H7 (cell line): Measurements from ENCODE around the gene WNK1. TPM values are rescaled to one million over a fixed set of nuclear protein-coding genes. Genes with fewer than 3 reads are reported as not detected.
"Not testable (repeated sequence)": the region's sequence is repeated elsewhere in the genome, so short reads cannot be mapped to it uniquely, and the experiment has no call there.

Experiments
- DNase-seq: peaks from one replicate; pipeline ENCODE4 v3.0.0; 2012
- H3K27me3 ChIP-seq: 2 replicates; pipeline ENCODE4 v1.6.0; 2011; ENCODE audit warnings: mild to moderate bottlenecking, low read length; ENCODE audit not compliant: control insufficient read depth, insufficient read depth
- H3K36me3 ChIP-seq: replicated peaks from 2 replicates; pipeline ENCODE4 v1.5.1; 2011; ENCODE audit warnings: low read length; ENCODE audit not compliant: control insufficient read depth, insufficient read depth
- H3K4me3 ChIP-seq: 2 replicates; pipeline ENCODE4 v1.5.1; 2011; ENCODE audit warnings: low read depth, mild to moderate bottlenecking, control low read depth, low read length, moderate library complexity; ENCODE audit not compliant: insufficient read depth
- total RNA-seq: library from RNA; depleted of rRNA; stranded (reverse); fragments of >200 nt; shearing (Covaris generic); gene quantifications from 2 replicates; pipeline ENCODE4 v1.2.3, GENCODE V29; 2014

The WNK1 gene
- total RNA-seq, 1 experiment from 2014 or later: 72.7 TPM

GRCh38 chr12:754851-755562 lies 2.6 kb downstream of the WNK1 start:
- no peaks in the 10 kb centered on the region for H3K36me3 ChIP-seq
- H3K27me3 ChIP-seq: 0 out of 2 replicates have a peak, but pooled peaks cover 2% of the 10 kb centered on the region
- DNase-seq: peak; percentile 42
- H3K4me3 ChIP-seq: peak overlapping the region; percentile 86

GRCh38 chr12:759628-760027 lies 7.2 kb downstream of the WNK1 start:
- no peak overlapping the region for H3K4me3 ChIP-seq
- no peaks in the 10 kb centered on the region for H3K36me3 ChIP-seq
- no peak for DNase-seq
- no peaks in the 10 kb centered on the region for H3K27me3 ChIP-seq

DNA sequence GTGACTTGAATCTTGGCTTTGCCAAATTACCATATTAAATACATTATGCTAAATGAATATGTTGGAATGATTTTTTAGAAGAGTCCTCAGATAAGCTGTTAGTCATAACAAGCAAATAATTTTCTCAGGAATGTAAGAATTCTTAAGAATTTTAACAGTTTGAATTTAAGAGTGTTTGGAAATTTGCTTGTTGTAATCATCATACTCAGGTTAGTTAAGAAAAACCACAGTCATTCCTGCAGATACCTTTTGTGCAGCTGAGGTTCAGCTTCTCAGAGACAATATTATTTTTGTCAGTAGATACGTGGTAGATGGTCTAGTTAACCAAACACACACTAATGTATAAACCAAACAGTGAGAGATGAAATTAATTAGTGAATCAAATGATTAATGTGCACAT lies 8.9 kb downstream of the WNK1 start:
- DNase-seq: no peak
- Histone ChIP-seq H3K4me3 (no peak overlapping the region), H3K36me3 (no peaks in the 10 kb centered on the region; the same call in 1 of the 2 replicates), H3K27me3 (no peaks in the 10 kb centered on the region)

GRCh38 chr12:765840-766239 lies 13.5 kb downstream of the WNK1 start:
- Histone ChIP-seq H3K27me3 (no peaks in the 10 kb centered on the region), H3K36me3 (no peaks in the 10 kb centered on the region; the same call in 1 of the 2 replicates), H3K4me3 (no peak overlapping the region)
- no peak for DNase-seq

- Histone ChIP-seq H3K27me3 (no peaks in the 10 kb centered on the region), H3K36me3 (no peaks in the 10 kb centered on the region; the same call in 1 of the 2 replicates), H3K4me3 (no peak overlapping the region)
- no peak for DNase-seq
Observed at GRCh38 chr12:768434-768833, 16.1 kb downstream of the WNK1 start.

- Histone ChIP-seq H3K27me3 (no peaks in the 10 kb centered on the region), H3K4me3 (no peak overlapping the region), H3K36me3 (no peaks in the 10 kb centered on the region; the same call in 1 of the 2 replicates)
- no peak for DNase-seq
Observed at GRCh38 chr12:770479-770878, 18.1 kb downstream of the WNK1 start.

DNA sequence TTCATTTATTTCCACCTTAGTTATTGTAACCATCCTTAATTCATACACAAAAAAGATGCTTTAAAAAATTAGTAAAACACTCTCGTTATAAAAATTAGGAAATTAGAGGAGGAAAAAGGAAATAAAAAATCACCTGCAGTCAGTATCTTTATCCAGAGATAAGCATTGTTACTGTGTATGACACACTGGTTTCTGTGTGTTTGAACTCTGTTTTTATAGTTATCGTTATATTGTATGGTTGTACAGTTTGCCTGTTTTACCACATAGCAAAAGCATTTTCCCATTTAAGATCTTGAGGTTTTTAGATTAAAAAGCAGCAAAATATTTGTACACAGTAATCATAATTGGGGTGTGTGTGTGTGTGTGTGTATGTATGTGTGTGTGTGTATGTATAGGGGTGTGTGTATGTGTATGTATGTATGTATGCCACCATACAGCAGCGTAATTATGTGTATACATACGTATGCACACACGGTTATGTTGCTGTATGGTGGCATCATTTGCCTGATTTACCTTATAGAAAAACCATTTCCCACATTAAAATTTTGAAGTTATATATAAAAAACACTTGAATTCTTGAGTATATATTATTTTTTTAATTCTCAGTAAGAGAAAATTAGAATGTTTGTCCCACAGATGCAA lies 19.8 kb downstream of the WNK1 start:
- Histone ChIP-seq H3K4me3 (no peak overlapping the region), H3K36me3 (no peaks in the 10 kb centered on the region), H3K27me3 (no peaks in the 10 kb centered on the region)
- no peak for DNase-seq

DNA sequence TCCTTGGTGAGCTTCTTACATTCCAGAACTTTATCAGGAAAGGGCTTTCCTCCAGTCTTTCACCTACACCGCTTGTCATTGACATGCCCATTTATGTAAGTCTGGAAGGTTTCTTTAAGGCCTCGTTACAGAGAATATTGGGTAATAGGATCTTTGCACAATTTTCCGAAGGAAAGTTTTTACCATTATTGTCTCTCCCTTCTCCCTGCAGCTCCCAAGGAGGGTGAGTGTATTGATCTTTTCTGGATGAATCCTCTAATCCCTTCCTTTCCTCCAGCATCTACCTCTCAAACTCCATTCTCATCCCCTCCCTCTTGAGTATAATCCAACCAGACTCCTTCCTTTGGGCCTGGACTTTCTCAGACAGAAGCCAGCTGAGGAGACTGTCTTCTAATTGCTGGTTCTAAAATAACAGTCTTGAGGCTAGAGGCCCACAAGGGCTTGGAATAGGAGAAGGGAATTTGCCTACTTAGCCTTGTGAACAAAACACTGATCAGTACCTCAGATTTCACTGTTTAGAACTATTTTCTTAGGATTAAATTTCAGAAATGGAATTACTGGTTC lies 21.8 kb downstream of the WNK1 start:
- Histone ChIP-seq H3K4me3 (no peak overlapping the region), H3K27me3 (no peaks in the 10 kb centered on the region), H3K36me3 (no peaks in the 10 kb centered on the region)
- no peak for DNase-seq

- H3K27me3 ChIP-seq, H3K4me3 ChIP-seq, H3K36me3 ChIP-seq, DNase-seq: not testable (repeated sequence)
Observed at GRCh38 chr12:775973-776771, 23.8 kb downstream of the WNK1 start.

- not testable (repeated sequence) for H3K4me3 ChIP-seq, H3K36me3 ChIP-seq, DNase-seq, H3K27me3 ChIP-seq
Observed at GRCh38 chr12:776772-777373, 24.5 kb downstream of the WNK1 start.

DNA sequence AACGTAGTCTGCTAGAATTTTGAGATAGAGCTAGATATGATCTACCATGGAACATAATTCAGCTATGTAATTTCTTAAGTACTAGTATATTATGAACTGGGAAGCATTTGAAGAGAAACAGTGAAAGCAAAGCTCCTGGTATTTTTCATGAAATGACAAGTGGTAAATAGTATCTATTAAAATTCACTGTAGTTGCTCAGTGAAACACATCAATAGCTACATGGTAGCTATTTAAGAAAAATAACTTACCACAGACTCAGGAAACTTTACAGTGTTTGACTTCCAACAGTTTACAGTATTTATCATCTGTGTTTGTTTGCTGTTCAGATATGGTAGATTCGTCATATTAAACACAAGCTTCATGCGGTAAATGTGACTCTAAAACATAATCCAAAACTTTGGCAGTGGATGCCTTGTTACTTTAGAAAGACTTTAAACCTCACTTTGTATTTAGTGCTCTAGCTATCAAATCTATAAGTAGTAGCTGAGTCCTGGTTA lies 25.2 kb downstream of the WNK1 start:
- Histone ChIP-seq H3K4me3 (no peak overlapping the region), H3K36me3 (no peaks in the 10 kb centered on the region), H3K27me3 (no peaks in the 10 kb centered on the region)
- DNase-seq: no peak

GRCh38 chr12:778615-779014 lies 26.2 kb downstream of the WNK1 start:
- Histone ChIP-seq H3K27me3 (no peaks in the 10 kb centered on the region), H3K36me3 (no peaks in the 10 kb centered on the region), H3K4me3 (no peak overlapping the region)
- DNase-seq: no peak

GRCh38 chr12:779745-780734 lies 27.7 kb downstream of the WNK1 start:
- DNase-seq: no peak
- Histone ChIP-seq H3K27me3 (no peaks in the 10 kb centered on the region), H3K36me3 (no peaks in the 10 kb centered on the region), H3K4me3 (no peak overlapping the region)
